Endothelial cell of umbilical vein (primary cell): ENCODE data around the gene DLGAP1.
"Not testable (repeated sequence)": the region's sequence is repeated elsewhere in the genome, so short reads cannot be mapped to it uniquely, and the experiment has no call there.

Source experiments
- CTCF ChIP-seq, 2 donors: IDR thresholded peaks; 1 replicate in 1 of 2; 2 replicates in 1 of 2; pipeline ENCODE4 v1.5.1; 2011; ENCODE audit warnings: low read length in 2 of 2, mild to moderate bottlenecking in 2 of 2, moderate library complexity in 2 of 2, control low read depth in 1 of 2, inconsistent platforms in 1 of 2, low read depth in 1 of 2; ENCODE audit not compliant: insufficient read depth in 1 of 2; ENCODE audit errors: extremely low read depth in 1 of 2
- EZH2 ChIP-seq: IDR thresholded peaks from 2 replicates; pipeline ENCODE4 v1.6.1; 2012; ENCODE audit warnings: borderline replicate concordance, low read depth, mild to moderate bottlenecking, moderate library complexity, low read length, inconsistent platforms; ENCODE audit not compliant: severe bottlenecking
- FOS ChIP-seq: IDR thresholded peaks from 2 replicates; pipeline ENCODE4 v1.6.1; 2011; ENCODE audit warnings: mild to moderate bottlenecking, low read length, moderate library complexity, borderline replicate concordance; ENCODE audit not compliant: insufficient read depth
- GATA2 ChIP-seq: IDR thresholded peaks from 2 replicates; pipeline ENCODE4 v1.7.0; 2011; ENCODE audit warnings: low read depth, mild to moderate bottlenecking, moderate library complexity, mixed read lengths, low read length; ENCODE audit not compliant: insufficient read length, insufficient read depth
- JUN ChIP-seq: IDR thresholded peaks from 2 replicates; pipeline ENCODE4 v1.6.1; 2011; ENCODE audit warnings: borderline replicate concordance, low read depth; ENCODE audit not compliant: insufficient read length, insufficient read depth
- MAX ChIP-seq: IDR thresholded peaks from 2 replicates; pipeline ENCODE4 v1.6.1; 2011; ENCODE audit not compliant: insufficient read depth, insufficient read length
- MYC ChIP-seq: IDR thresholded peaks from one replicate; pipeline ENCODE4 v1.6.1; 2011; ENCODE audit warnings: mild to moderate bottlenecking, low read depth, low read length
- POLR2A ChIP-seq: IDR thresholded peaks from 2 replicates; pipeline ENCODE4 v1.6.1; 2012; ENCODE audit warnings: low read depth, mild to moderate bottlenecking, control low read depth, low read length
- POLR2AphosphoS5 ChIP-seq: IDR thresholded peaks from 2 replicates; pipeline ENCODE4 v1.6.1; 2012; ENCODE audit warnings: low read depth, mild to moderate bottlenecking, control low read depth, low read length, moderate library complexity; ENCODE audit not compliant: insufficient read depth

GRCh38 chr18:3583106-3583872, 871.8 kb downstream of the DLGAP1 start:
- not testable (repeated sequence) for TF ChIP-seq CTCF (IDR thresholded peaks at IDR 0.05; ENCODE audit: extremely low read depth in 1 of 2, insufficient read depth in 1 of 2, low read depth in 1 of 2, low read length in 2 of 2); POLR2AphosphoS5; POLR2A; MAX; GATA2; EZH2; MYC; FOS
- TF ChIP-seq JUN: peak; percentile 9
